H1 (cell line): Measurements from ENCODE around the gene SMARCC1. TPM values are rescaled to one million over a fixed set of nuclear protein-coding genes. Genes with fewer than 3 reads are reported as not detected.

Source experiments
- EGR1 ChIP-seq: IDR thresholded peaks from 2 replicates; pipeline ENCODE4 v1.6.1; 2011; ENCODE audit warnings: low read depth, low read length, borderline replicate concordance
- EZH2 ChIP-seq: fragments of 200-600 bp; sonication (generic); IDR thresholded peaks from 2 replicates; pipeline ENCODE4 v1.7.1; 2012; ENCODE audit warnings: low read depth, mild to moderate bottlenecking, moderate library complexity, low read length, inconsistent platforms; ENCODE audit not compliant: severe bottlenecking
- HDAC6 ChIP-seq: IDR thresholded peaks from one replicate; pipeline ENCODE4 v1.7.1; 2012; ENCODE audit warnings: low read depth, mild to moderate bottlenecking, inconsistent platforms, low read length, moderate library complexity
- KDM4A ChIP-seq: IDR thresholded peaks from one replicate; pipeline ENCODE4 v1.7.1; 2012; ENCODE audit warnings: low read depth, mild to moderate bottlenecking, moderate library complexity, low read length, inconsistent platforms; ENCODE audit not compliant: severe bottlenecking
- polyA plus RNA-seq, 7 experiments: library from polyadenylated mRNA; depleted of rRNA in 3 of 7; stranded (reverse) in 5 of 7; unstranded in 2 of 7; fragments of >200 nt in 5 of 7; fragments of 200-250 nt in 2 of 7; gene quantifications; 1 replicate in 5 of 7; 2 replicates in 1 of 7; 4 replicates in 1 of 7; pipeline versions ENCODE4 v1.2.1 to v1.2.3, GENCODE V29; 2011 to 2013; ENCODE audit warnings: missing spikeins in 2 of 7, mixed read lengths in 2 of 7
- total RNA-seq: library from RNA; stranded (reverse); fragmentation: NEBNext Ultra II Directional; extraction: Animal tissue kit (Norgen Biotek cat#: 25700); gene quantifications from 2 replicates; pipeline ENCODE4 v1.2.1, GENCODE V29; 2021

The SMARCC1 gene
- total and polyA plus RNA-seq, 2 of the 8 experiments (the other 6 are each of a cell fraction or from before 2014, with no cell fraction given) = 64.1 to 335 TPM

DNA sequence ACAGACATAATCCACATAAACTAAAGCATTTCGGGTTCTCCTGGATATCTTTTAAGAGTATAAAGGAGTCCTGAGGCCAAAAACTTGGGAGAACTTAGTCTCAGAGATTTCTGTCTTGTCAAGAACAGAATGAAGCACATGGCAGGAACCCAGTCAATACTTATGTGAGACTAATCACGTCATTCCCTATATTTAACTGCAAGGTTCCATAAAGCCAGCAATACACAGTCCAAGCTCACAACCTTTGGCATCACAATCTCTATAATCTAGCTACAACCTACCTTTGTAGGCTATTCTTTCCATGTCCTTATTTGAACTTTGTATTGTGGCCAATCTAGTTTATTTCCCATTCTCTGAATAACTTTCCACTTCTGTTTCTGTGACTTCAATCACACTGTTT is 134.1 kb downstream of the SMARCC1 start (continued):
- TF ChIP-seq KDM4A (no peak), EZH2 (no peak), EGR1 (no peak), HDAC6 (no peak)
